Measurements from ENCODE around the gene ARFGAP3. TPM values are rescaled to one million over a fixed set of nuclear protein-coding genes. Genes with fewer than 3 reads are reported as not detected.

Gene ARFGAP3
- total RNA-seq, 1 donor from 2014 or later = 28.4 TPM

DNA sequence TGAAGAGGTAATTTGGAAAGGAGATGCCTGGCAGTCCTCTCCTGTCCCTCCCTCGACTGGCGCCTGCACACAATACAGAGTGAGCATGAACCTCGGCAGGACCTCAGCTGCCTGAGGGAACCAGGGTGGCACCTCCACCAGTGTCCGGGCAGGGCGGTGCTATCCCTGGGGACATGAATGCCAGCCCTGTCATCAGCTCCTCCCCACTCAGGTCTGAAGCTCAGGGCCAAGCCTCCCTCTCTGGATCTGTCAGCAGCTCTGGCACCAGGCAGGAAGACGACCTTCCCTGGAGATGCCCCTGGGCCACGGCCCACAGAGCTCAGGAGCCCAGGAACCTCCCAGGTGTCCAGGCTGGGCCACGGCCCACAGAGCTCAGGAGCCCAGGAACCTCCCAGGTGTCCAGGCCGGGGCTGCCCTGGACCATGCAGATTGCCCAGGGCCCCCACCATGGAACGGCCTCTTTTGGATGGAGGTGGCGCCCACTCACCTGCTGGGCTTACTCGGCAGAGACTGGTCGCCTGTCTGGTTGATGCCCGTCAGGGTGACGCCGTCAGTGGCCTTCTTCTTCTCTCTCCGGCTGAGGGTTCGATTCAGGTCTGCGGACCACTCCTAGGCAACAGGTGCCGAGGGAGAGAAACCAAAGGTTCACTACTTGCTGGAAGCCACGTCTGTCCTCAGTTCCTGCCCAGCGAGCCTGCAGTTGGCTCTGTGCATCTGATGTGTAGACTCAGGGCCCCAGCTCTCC is 21.7 kb upstream of the ARFGAP3 start:
- TF ChIP-seq, protein P1, sequence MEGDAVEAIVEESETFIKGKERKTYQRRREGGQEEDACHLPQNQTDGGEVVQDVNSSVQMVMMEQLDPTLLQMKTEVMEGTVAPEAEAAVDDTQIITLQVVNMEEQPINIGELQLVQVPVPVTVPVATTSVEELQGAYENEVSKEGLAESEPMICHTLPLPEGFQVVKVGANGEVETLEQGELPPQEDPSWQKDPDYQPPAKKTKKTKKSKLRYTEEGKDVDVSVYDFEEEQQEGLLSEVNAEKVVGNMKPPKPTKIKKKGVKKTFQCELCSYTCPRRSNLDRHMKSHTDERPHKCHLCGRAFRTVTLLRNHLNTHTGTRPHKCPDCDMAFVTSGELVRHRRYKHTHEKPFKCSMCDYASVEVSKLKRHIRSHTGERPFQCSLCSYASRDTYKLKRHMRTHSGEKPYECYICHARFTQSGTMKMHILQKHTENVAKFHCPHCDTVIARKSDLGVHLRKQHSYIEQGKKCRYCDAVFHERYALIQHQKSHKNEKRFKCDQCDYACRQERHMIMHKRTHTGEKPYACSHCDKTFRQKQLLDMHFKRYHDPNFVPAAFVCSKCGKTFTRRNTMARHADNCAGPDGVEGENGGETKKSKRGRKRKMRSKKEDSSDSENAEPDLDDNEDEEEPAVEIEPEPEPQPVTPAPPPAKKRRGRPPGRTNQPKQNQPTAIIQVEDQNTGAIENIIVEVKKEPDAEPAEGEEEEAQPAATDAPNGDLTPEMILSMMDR (conservative IDR thresholded peaks at IDR 0.05) = no peak
- Mint-ChIP-seq H3K4me1 (no peaks in the 10 kb centered on the region), H3K9me3 (no peaks in the 10 kb centered on the region), H3K4me3 (no peak overlapping the region), H3K27ac (ENCODE audit: unreplicated experiment) (no peak overlapping the region), H3K27me3 (ENCODE audit: low read depth) (no peaks in the 10 kb centered on the region), H3K36me3 (ENCODE audit: low read depth) (peaks cover 6% of the 10 kb centered on the region)
- no peak for DNase-seq (ENCODE audit: low read depth, low spot score)

DNA sequence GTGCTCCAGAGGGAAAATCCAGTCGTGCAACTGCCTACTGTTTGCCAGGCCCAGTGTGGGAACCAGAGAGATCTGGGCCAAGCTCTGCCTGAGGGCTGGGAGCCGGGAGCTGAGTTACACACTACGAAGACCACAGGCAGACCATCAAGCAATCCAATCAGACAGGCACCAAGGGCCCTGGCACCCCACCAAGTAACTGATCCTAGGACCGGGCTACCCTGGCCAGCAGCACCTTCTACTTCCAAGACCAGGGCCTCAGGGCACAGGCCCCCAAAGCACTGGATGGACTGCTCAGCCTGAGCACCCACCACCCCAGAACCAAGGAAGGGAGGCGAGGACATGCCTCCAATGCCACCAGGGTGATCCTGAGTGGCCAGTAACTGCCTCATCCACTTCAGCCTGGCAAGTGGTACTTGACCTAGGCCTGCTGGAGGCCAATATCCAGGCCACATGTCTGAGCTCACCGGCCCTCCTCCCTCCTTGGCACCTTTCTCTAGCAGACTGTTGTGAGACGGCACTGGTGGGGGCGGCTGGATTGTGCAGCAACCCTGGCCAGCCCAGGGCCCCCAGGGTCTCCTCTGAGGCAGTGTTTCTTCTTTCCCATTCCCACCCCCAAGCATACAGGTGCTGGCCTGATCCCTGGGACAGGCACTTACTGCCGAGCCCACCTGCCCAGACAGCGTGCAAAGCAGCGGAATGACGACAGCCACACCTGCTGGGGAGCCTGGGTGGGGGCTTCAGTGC is 20.7 kb upstream of the ARFGAP3 start:
- TF ChIP-seq, protein P1 (conservative IDR thresholded peaks at IDR 0.05) = no peak
- H3K27ac Mint-ChIP-seq (ENCODE audit: unreplicated experiment) = no peak overlapping the region
- no peaks in the 10 kb centered on the region for H3K9me3 Mint-ChIP-seq
- no peak for DNase-seq (ENCODE audit: low read depth, low spot score)
- H3K36me3 Mint-ChIP-seq (ENCODE audit: low read depth) = peaks cover 3% of the 10 kb centered on the region
- no peak overlapping the region for H3K4me3 Mint-ChIP-seq
- H3K4me1 Mint-ChIP-seq = no peaks in the 10 kb centered on the region
- H3K27me3 Mint-ChIP-seq (ENCODE audit: low read depth) = no peaks in the 10 kb centered on the region

DNA sequence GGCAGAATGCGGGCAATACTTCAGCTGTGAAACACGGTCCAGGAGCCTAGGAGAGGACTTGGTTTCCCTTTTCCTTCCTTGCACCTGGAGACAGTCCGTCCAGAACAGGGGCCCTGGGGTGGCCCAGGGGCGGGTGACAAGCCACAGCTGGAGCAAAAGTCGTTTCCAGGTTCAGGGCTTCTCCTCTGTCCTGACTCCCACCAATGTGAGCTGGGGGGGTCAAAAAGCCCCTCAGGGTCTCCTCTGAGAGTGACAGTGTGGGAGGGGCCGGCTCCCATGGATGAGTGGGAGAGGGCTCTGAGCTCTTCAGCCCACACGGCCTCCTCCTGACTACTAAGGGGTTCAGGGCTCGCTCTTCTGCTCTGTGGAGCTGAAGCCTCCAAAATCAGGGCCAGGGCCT is 20.1 kb upstream of the ARFGAP3 start:
- Mint-ChIP-seq H3K27me3 (ENCODE audit: low read depth) (no peaks in the 10 kb centered on the region), H3K4me1 (no peaks in the 10 kb centered on the region), H3K4me3 (no peak overlapping the region), H3K27ac (ENCODE audit: unreplicated experiment) (no peak overlapping the region), H3K9me3 (no peaks in the 10 kb centered on the region), H3K36me3 (ENCODE audit: low read depth) (peaks cover 3% of the 10 kb centered on the region)
- TF ChIP-seq, protein P1 (conservative IDR thresholded peaks at IDR 0.05) = no peak
- no peak for DNase-seq (ENCODE audit: low read depth, low spot score)

DNA sequence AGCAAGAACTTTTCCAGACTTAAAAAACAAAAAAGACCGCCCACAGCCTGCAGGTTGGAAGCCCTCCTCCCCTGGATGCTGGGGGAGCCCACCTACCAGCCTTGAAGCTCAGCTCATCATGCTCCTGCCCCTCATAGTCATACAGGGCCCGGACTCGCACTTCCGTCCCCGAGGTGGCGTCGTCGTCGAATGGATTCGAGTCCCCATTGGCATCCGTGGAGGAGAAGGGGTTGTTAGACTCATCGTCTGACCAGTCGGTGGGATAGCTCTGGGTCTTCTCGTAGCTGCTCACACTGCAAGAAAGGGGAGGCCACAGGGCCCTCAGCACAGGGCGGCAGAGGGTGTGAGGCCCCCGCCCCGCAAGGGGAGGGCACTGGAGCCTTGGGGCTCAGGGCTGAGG is 19.0 kb upstream of the ARFGAP3 start:
- Mint-ChIP-seq H3K27ac (ENCODE audit: unreplicated experiment) (no peak overlapping the region), H3K27me3 (ENCODE audit: low read depth) (no peaks in the 10 kb centered on the region), H3K36me3 (ENCODE audit: low read depth) (peaks cover 3% of the 10 kb centered on the region), H3K9me3 (no peaks in the 10 kb centered on the region), H3K4me3 (no peak overlapping the region), H3K4me1 (no peaks in the 10 kb centered on the region)
- TF ChIP-seq, protein P1 (conservative IDR thresholded peaks at IDR 0.05) = no peak
- DNase-seq (ENCODE audit: low read depth, low spot score) = no peak

DNA sequence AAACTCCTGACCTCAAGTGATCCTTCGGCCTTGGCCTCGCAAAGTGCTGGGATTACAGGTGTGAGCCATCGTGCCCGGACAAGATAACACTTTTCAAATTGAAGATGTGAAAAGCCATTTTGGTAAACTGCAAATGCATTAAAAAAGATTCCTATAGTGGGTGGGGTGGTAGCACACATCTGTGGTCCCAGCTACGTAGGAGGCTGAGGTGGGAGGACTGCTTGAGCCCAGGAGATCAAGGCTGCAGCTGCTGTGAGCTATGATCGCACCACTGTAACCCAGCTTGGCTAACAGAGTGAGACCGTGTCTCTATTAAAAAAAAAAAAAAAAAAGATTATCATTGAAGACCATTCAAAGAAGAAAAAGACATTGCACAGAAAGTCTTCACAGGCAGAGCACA is 16.9 kb upstream of the ARFGAP3 start:
- no peaks in the 10 kb centered on the region for H3K27me3 Mint-ChIP-seq (ENCODE audit: low read depth)
- H3K36me3 Mint-ChIP-seq (ENCODE audit: low read depth) = no peaks in the 10 kb centered on the region
- H3K27ac Mint-ChIP-seq (ENCODE audit: unreplicated experiment) = no peak overlapping the region
- no peak overlapping the region for H3K4me3 Mint-ChIP-seq
- H3K9me3 Mint-ChIP-seq = no peaks in the 10 kb centered on the region
- TF ChIP-seq, protein P1 (conservative IDR thresholded peaks at IDR 0.05) = no peak
- DNase-seq (ENCODE audit: low read depth, low spot score) = no peak
- no peaks in the 10 kb centered on the region for H3K4me1 Mint-ChIP-seq

Data from neural crest cell (in vitro differentiated cells).